K562 (cell line): ENCODE measurements around the gene ATP13A1. TPM values are rescaled to one million over a fixed set of nuclear protein-coding genes. Genes with fewer than 3 reads are reported as not detected.

Source experiments
- ATAC-seq: fragments of 200-7000 bp; cut with Tn5 transposase; 3 replicates; pipeline ENCODE4 v1.9.1; 2020; ENCODE audit warnings: moderate library complexity
- BruUV-seq: library from RNA; stranded (reverse); fragments of 400-500 nt; replicated peaks from 2 replicates; lab custom pipeline; 2021; lab: Mats Ljungman, UMichigan
- CTCF ChIA-PET: fragments of 300-600 bp; formaldehyde crosslinking; extraction: SDS; loops from one replicate; lab custom pipeline; 2021; ENCODE audit warnings: low intra/inter-chr PET ratio; lab: Yijun Ruan, JAX
- POLR2A ChIA-PET: fragments of 300-600, 350-650 bp; sonication (Branson Sonifier 250); formaldehyde crosslinking; extraction: SDS; loops from one replicate; lab custom pipeline; 2021; ENCODE audit warnings: antibody characterized with exemption, inconsistent platforms; lab: Yijun Ruan, JAX
- DNase-seq, 4 experiments: peaks; one replicate each; pipeline versions ENCODE4 v3.0.0 to v3.0.0-alpha.2; 2011 to 2018; ENCODE audit warnings: low spot score in 3 of 4, mixed read lengths in 3 of 4; ENCODE audit errors: extremely low read depth in 1 of 4
- FAIRE-seq: peaks from 2 replicates; lab custom pipeline; 2011; peaks lifted over from hg19 to GRCh38; lab: Jason Lieb, UNC
- H2AFZ ChIP-seq: 2 replicates; pipeline ENCODE4 v1.6.0; 2011; ENCODE audit warnings: low read depth, low read length, control low read depth, inconsistent platforms
- H3K27ac ChIP-seq: fragments of 200-600 bp; 3 replicates; pipeline ENCODE4 v1.8.0; 2011; ENCODE audit warnings: low read depth, mild to moderate bottlenecking, control low read depth, inconsistent platforms, low read length, moderate library complexity, mixed read lengths; ENCODE audit errors: extremely low read depth
- H3K27me3 ChIP-seq, 2 experiments: fragments of 300-600 bp in 1 of 2; 2 replicates in 1 of 2; 3 replicates in 1 of 2; pipeline versions ENCODE4 v1.6.0 to v1.8.0; 2011; ENCODE audit warnings: inconsistent platforms in 2 of 2, low read length in 2 of 2, mild to moderate bottlenecking in 1 of 2, mixed read lengths in 1 of 2, moderate library complexity in 1 of 2; ENCODE audit not compliant: control insufficient read depth in 2 of 2, insufficient read depth in 2 of 2
- H3K36me3 ChIP-seq: fragments of 300-600 bp; 3 replicates; pipeline ENCODE4 v1.8.0; 2011; ENCODE audit warnings: mild to moderate bottlenecking, low read length, inconsistent platforms; ENCODE audit not compliant: control insufficient read depth, insufficient read depth
- H3K4me1 ChIP-seq, 2 experiments: fragments of 200-600 bp in 1 of 2; replicated peaks in 1 of 2; 2 replicates in 1 of 2; 3 replicates in 1 of 2; pipeline versions ENCODE4 v1.5.1 to v1.8.0; 2011; ENCODE audit warnings: inconsistent platforms in 2 of 2, low read length in 2 of 2, mild to moderate bottlenecking in 1 of 2, mixed read lengths in 1 of 2, moderate library complexity in 1 of 2; ENCODE audit not compliant: control insufficient read depth in 2 of 2, insufficient read depth in 2 of 2
- H3K4me2 ChIP-seq: 2 replicates; pipeline ENCODE4 v1.6.1; 2011; ENCODE audit warnings: low read length, control low read depth, inconsistent platforms, mixed read lengths; ENCODE audit not compliant: insufficient read depth
- H3K4me3 ChIP-seq: fragments of 200-600 bp; sonication (generic), shearing (Covaris generic); 2 replicates; pipeline ENCODE4 v1.5.1; 2016; ENCODE audit warnings: control low read depth, inconsistent platforms
- H3K79me2 ChIP-seq: fragments of 200-600 bp; 3 replicates; pipeline ENCODE4 v1.8.0; 2011; ENCODE audit warnings: low read length, inconsistent platforms; ENCODE audit not compliant: control insufficient read depth, insufficient read depth
- H3K9ac ChIP-seq, 2 experiments: 2 replicates each; pipeline versions ENCODE4 v1.6.0 to v1.6.1; 2011; ENCODE audit warnings: low read depth in 2 of 2, low read length in 2 of 2, control low read depth in 1 of 2, inconsistent platforms in 1 of 2, mild to moderate bottlenecking in 1 of 2, mixed read lengths in 1 of 2; ENCODE audit not compliant: insufficient read depth in 1 of 2
- H3K9me1 ChIP-seq: one replicate; pipeline ENCODE4 v1.6.0; 2011; ENCODE audit warnings: inconsistent platforms, mild to moderate bottlenecking, low read length, moderate library complexity; ENCODE audit not compliant: control insufficient read depth, insufficient read depth
- H3K9me3 ChIP-seq: replicated peaks from 2 replicates; pipeline ENCODE4 v1.5.1; 2011; ENCODE audit warnings: low read depth, low read length, inconsistent platforms; ENCODE audit not compliant: control insufficient read depth, insufficient read depth
- H4K20me1 ChIP-seq: replicated peaks from 2 replicates; pipeline ENCODE4 v1.6.1; 2011; ENCODE audit warnings: low read length, inconsistent platforms, mixed read lengths; ENCODE audit not compliant: control insufficient read depth, insufficient read depth
- POLR2G ChIP-seq: fragments of 200-400 bp; formaldehyde crosslinking; IDR thresholded peaks from 2 replicates; pipeline ENCODE4 v1.6.1; 2017; ENCODE audit warnings: low read depth, mild to moderate bottlenecking, antibody characterized with exemption, low read length, moderate library complexity
- REST ChIP-seq, 2 experiments: fragments of 450-650 bp; formaldehyde crosslinking in 1 of 2; IDR thresholded peaks; 2 replicates each; pipeline versions ENCODE4 v1.4.0 to v1.6.1; 2014 to 2020; ENCODE audit warnings: mild to moderate bottlenecking in 2 of 2, borderline replicate concordance in 1 of 2, low read depth in 1 of 2
- ZNF655 ChIP-seq: fragments of 250-450 bp; sonication (Bioruptor Pico); IDR thresholded peaks from 2 replicates; pipeline ENCODE4 v1.5.0; 2021
- WGBS: fragments of 100-300 bp; shearing (Covaris generic); methylation state at CpG from one replicate; pipeline ENCODE4 v1.1.6; 2016; ENCODE audit warnings: low coverage, mixed read lengths; ENCODE audit not compliant: insufficient coverage; ENCODE audit errors: missing lambda C conversion rate; 5-methylcytosine and 5-hydroxymethylcytosine counted together
- in situ Hi-C: fragments of 300-500 bp; cut with MboI; formaldehyde crosslinking; loops from 4 replicates; pipeline ENCODE4 v1.15.0; 2018; ENCODE audit warnings: inconsistent platforms, mixed read lengths
- intact Hi-C: fragments of 100-400 bp; cut with micrococcal nuclease; formaldehyde crosslinking; loops from 2 replicates; pipeline ENCODE4 v1.14.2; 2022
- polyA plus RNA-seq, 8 experiments: library from polyadenylated mRNA; depleted of rRNA in 4 of 8; stranded (reverse) in 5 of 8; unstranded in 3 of 8; fragments of >200 nt; fragmentation: Nextera tagmentation in 2 of 8; fragmentation: Illumina TruSeq in 1 of 8; extraction: Ambion mirVana in 2 of 8; extraction: Trizol in 1 of 8; gene quantifications; 2 replicates each; pipeline versions ENCODE4 v1.2.1 to v1.2.3, GENCODE V29; 2011 to 2014; ENCODE audit warnings: inconsistent platforms in 1 of 8, missing spikeins in 1 of 8
- total RNA-seq, 7 experiments: library from RNA; depleted of rRNA in 6 of 7; stranded (reverse); fragments of >200 nt in 6 of 7; fragmentation: Illumina TruSeq in 2 of 7; extraction: Trizol in 2 of 7; gene quantifications; 2 replicates each; pipeline versions ENCODE4 v1.2.1 to v1.2.3, GENCODE V29; 2011 to 2021; ENCODE audit warnings: low replicate concordance in 1 of 7
- TF ChIP-seq, protein P1 (sequence below): sonication (generic); formaldehyde crosslinking; IDR thresholded peaks from 2 replicates; pipeline ENCODE4 v1.8.1; 2023; ENCODE audit warnings: mild to moderate bottlenecking, missing genetic modification reagents

Gene ATP13A1
- total and polyA plus RNA-seq, 9 of the 15 experiments (the other 6 are each of a cell fraction or from before 2014, with no cell fraction given) = 0.90 to 83.8 (median 23.1) TPM

- POLR2A ChIA-PET = no interaction called here
- H3K27ac ChIP-seq = no peak within 1 kb of the TSS
Observed at GRCh38 chr19:19627621-19628500, 35.6 kb downstream of the ATP13A1 start, which contains the start of gene LPAR2. Gene LPAR2, minus strand, starts transcription at chr19:19628220. Its CDS starts 945 bp downstream, at chr19:19627275.

More at GRCh38 chr19:19627621-19628500, 35.6 kb downstream of the ATP13A1 start, which contains the start of gene LPAR2:
- ATAC-seq = no peak
- in situ Hi-C loops = loop anchor here (25.0 kb wide), 1 partner anchor 91 kb away; the partner anchor contains the start of genes CILP2 and YJEFN3
- CTCF ChIA-PET = no interaction called here
- Histone ChIP-seq H3K4me1 (peaks cover 2 to 24% of the 10 kb centered on the region in 2 experiments; a peak in 4 of 5 replicates), H3K79me2 (no peaks in the 10 kb centered on the region), H3K27me3 (no peaks in the 10 kb centered on the region; a peak in 1 of 5 replicates), H3K9me1 (no peaks in the 10 kb centered on the region), H3K4me3 (no peak within 1 kb of the TSS), H3K36me3 (peaks cover 8% of the 10 kb centered on the region; the same call in 2 of the 3 replicates), H3K4me2 (no peak within 1 kb of the TSS), H3K9me3 (no peaks in the 10 kb centered on the region), H4K20me1 (no peaks in the 10 kb centered on the region), H3K9ac (no peak within 1 kb of the TSS), H2AFZ (no peak within 1 kb of the TSS)
- intact Hi-C loops = no loop called here
- BruUV-seq = no TSS peak
- no peak for DNase-seq
- no peak for FAIRE-seq
- WGBS = 91% methylated on average over 21 of the region's 87 CpGs
- peak; percentile 49; the same call in 1 of the 2 replicates for TF ChIP-seq POLR2G
- no peak for TF ChIP-seq ZNF655 (CRISPR knock-in tag)
- TF ChIP-seq REST (IDR thresholded peaks at IDR 0.05; ENCODE audit: borderline replicate concordance) = no peak
- no peak for TF ChIP-seq REST (CRISPR knock-in tag; IDR thresholded peaks at IDR 0.05; ENCODE audit: low read depth)
- TF ChIP-seq, protein P1, sequence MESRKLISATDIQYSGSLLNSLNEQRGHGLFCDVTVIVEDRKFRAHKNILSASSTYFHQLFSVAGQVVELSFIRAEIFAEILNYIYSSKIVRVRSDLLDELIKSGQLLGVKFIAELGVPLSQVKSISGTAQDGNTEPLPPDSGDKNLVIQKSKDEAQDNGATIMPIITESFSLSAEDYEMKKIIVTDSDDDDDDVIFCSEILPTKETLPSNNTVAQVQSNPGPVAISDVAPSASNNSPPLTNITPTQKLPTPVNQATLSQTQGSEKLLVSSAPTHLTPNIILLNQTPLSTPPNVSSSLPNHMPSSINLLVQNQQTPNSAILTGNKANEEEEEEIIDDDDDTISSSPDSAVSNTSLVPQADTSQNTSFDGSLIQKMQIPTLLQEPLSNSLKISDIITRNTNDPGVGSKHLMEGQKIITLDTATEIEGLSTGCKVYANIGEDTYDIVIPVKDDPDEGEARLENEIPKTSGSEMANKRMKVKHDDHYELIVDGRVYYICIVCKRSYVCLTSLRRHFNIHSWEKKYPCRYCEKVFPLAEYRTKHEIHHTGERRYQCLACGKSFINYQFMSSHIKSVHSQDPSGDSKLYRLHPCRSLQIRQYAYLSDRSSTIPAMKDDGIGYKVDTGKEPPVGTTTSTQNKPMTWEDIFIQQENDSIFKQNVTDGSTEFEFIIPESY = 0 out of 2 replicates have a peak, but pooled peaks have one; percentile 5
